IMR-90 (cell line): Measurements from ENCODE around the gene CDO1. TPM values are rescaled to one million over a fixed set of nuclear protein-coding genes. Genes with fewer than 3 reads are reported as not detected.
A peak's percentile ranks its signal among the peaks of the same experiment; 100 is the strongest.

Experiments used
- ATAC-seq: fragments of 200-7000 bp; cut with Tn5 transposase; 2 replicates; pipeline ENCODE4 v1.9.1; 2020; ENCODE audit warnings: low read depth, mild to moderate bottlenecking, moderate library complexity
- BruUV-seq: library from RNA; stranded (reverse); fragments of 400-500 nt; replicated peaks from 2 replicates; lab custom pipeline; 2021; lab: Mats Ljungman, UMichigan
- CTCF ChIA-PET: fragments of 300-600 bp; formaldehyde crosslinking; extraction: SDS; loops from one replicate; lab custom pipeline; 2021; ENCODE audit warnings: antibody characterized with exemption; lab: Yijun Ruan, JAX
- POLR2A ChIA-PET: fragments of 300-600 bp; sonication (Branson Sonifier 250); formaldehyde crosslinking; loops from one replicate; lab custom pipeline; 2022; ENCODE audit warnings: antibody characterized with exemption; ENCODE audit not compliant: unreplicated experiment; lab: Charles Lee
- DNase-seq: peaks from one replicate; pipeline ENCODE4 v3.0.0; 2013
- H2AFZ ChIP-seq: replicated peaks from 2 replicates; pipeline ENCODE3; 2013; ENCODE audit warnings: low read length, mild to moderate bottlenecking; ENCODE audit not compliant: poor library complexity
- H2AK5ac ChIP-seq: 2 replicates; pipeline ENCODE4 v1.6.1; 2013; ENCODE audit warnings: low read depth, low read length, inconsistent platforms
- H2AK9ac ChIP-seq: replicated peaks from 2 replicates; pipeline ENCODE3; 2013; ENCODE audit warnings: mild to moderate bottlenecking, low read depth, low read length, moderate library complexity; ENCODE audit not compliant: poor library complexity
- H2BK120ac ChIP-seq: 2 replicates; pipeline ENCODE4 v1.6.1; 2013; ENCODE audit warnings: low read depth, low read length, inconsistent platforms
- H2BK15ac ChIP-seq: 3 replicates; pipeline ENCODE4 v1.6.1; 2013; ENCODE audit warnings: low read depth, low read length, inconsistent platforms
- H2BK20ac ChIP-seq: 2 replicates; pipeline ENCODE4 v1.6.1; 2013; ENCODE audit warnings: low read depth, mild to moderate bottlenecking, inconsistent platforms, low read length, moderate library complexity
- H2BK5ac ChIP-seq: 2 replicates; pipeline ENCODE4 v1.6.1; 2013; ENCODE audit warnings: mild to moderate bottlenecking, low read depth, low read length, inconsistent platforms; ENCODE audit not compliant: poor library complexity, severe bottlenecking
- H3K14ac ChIP-seq: replicated peaks from 2 replicates; pipeline ENCODE4 v1.6.1; 2013; ENCODE audit warnings: low read depth, low read length, inconsistent platforms
- H3K18ac ChIP-seq: 2 replicates; pipeline ENCODE4 v1.6.1; 2013; ENCODE audit warnings: low read depth, low read length, control low read depth
- H3K23ac ChIP-seq: 2 replicates; pipeline ENCODE4 v1.6.1; 2013; ENCODE audit warnings: low read depth, low read length, inconsistent platforms
- H3K27ac ChIP-seq: 2 replicates; pipeline ENCODE4 v1.5.1; 2013; ENCODE audit warnings: mild to moderate bottlenecking, control low read depth, low read length; ENCODE audit not compliant: insufficient read depth
- H3K27me3 ChIP-seq: 2 replicates; pipeline ENCODE4 v1.6.1; 2013; ENCODE audit warnings: low read length; ENCODE audit not compliant: control insufficient read depth, insufficient read depth
- H3K36me3 ChIP-seq: 2 replicates; pipeline ENCODE4 v1.6.1; 2013; ENCODE audit warnings: low read length, mixed read lengths; ENCODE audit not compliant: control insufficient read depth, insufficient read depth
- H3K4ac ChIP-seq: 2 replicates; pipeline ENCODE4 v1.6.1; 2013; ENCODE audit warnings: low read depth, low read length, inconsistent platforms
- H3K4me1 ChIP-seq: 2 replicates; pipeline ENCODE4 v1.6.1; 2013; ENCODE audit warnings: low read length, mixed read lengths; ENCODE audit not compliant: control insufficient read depth, insufficient read depth
- H3K4me2 ChIP-seq: 2 replicates; pipeline ENCODE4 v1.6.1; 2013; ENCODE audit warnings: low read depth, mild to moderate bottlenecking, control low read depth, low read length, moderate library complexity
- H3K4me3 ChIP-seq: 2 replicates; pipeline ENCODE4 v1.5.1; 2013; ENCODE audit warnings: low read depth, mild to moderate bottlenecking, control low read depth, low read length, moderate library complexity; ENCODE audit not compliant: insufficient read depth
- H3K56ac ChIP-seq: 2 replicates; pipeline ENCODE4 v1.6.1; 2013; ENCODE audit warnings: low read length, inconsistent platforms; ENCODE audit not compliant: insufficient read depth; ENCODE audit errors: extremely low read depth
- H3K79me1 ChIP-seq, 2 experiments: 2 replicates each; pipeline ENCODE4 v1.6.1; 2013; ENCODE audit warnings: low read length in 2 of 2, inconsistent platforms in 1 of 2, low read depth in 1 of 2
- H3K9ac ChIP-seq: 2 replicates; pipeline ENCODE4 v1.6.1; 2013; ENCODE audit warnings: low read depth, low read length, control low read depth
- H3K9me1 ChIP-seq: 2 replicates; pipeline ENCODE4 v1.6.1; 2013; ENCODE audit warnings: low read length, inconsistent platforms; ENCODE audit not compliant: insufficient read depth
- H3K9me3 ChIP-seq: 2 replicates; pipeline ENCODE4 v1.6.1; 2013; ENCODE audit warnings: low read length; ENCODE audit not compliant: control insufficient read depth, insufficient read depth
- H4K20me1 ChIP-seq: 2 replicates; pipeline ENCODE4 v1.6.1; 2013; ENCODE audit warnings: low read length, inconsistent platforms; ENCODE audit not compliant: insufficient read depth
- H4K5ac ChIP-seq: 2 replicates; pipeline ENCODE4 v1.6.1; 2013; ENCODE audit warnings: mild to moderate bottlenecking, low read depth, low read length, control low read depth
- H4K8ac ChIP-seq, 2 experiments: 2 replicates each; pipeline ENCODE4 v1.6.1; 2013; ENCODE audit warnings: low read depth in 2 of 2, low read length in 2 of 2, control low read depth in 1 of 2, inconsistent platforms in 1 of 2
- H4K91ac ChIP-seq: 2 replicates; pipeline ENCODE4 v1.6.1; 2013; ENCODE audit warnings: low read depth, low read length, inconsistent platforms; ENCODE audit not compliant: insufficient read depth
- BHLHE40 ChIP-seq: fragments of 150-350 bp; IDR thresholded peaks from 2 replicates; pipeline ENCODE4 v1.6.1; 2016; ENCODE audit warnings: mild to moderate bottlenecking, low read depth, low read length
- CTCF ChIP-seq: conservative IDR thresholded peaks from 2 replicates; pipeline ENCODE4 v1.5.1; 2012; ENCODE audit warnings: mild to moderate bottlenecking, low read depth, low read length, improper control_type of control experiment
- FOS ChIP-seq: fragments of 150-350 bp; IDR thresholded peaks from 2 replicates; pipeline ENCODE4 v1.6.1; 2016; ENCODE audit warnings: low read depth, low read length
- MAFK ChIP-seq: IDR thresholded peaks from 2 replicates; pipeline ENCODE4 v1.6.1; 2012; ENCODE audit warnings: low read depth, low read length, improper control_type of control experiment
- MAZ ChIP-seq: IDR thresholded peaks from 2 replicates; pipeline ENCODE4 v1.6.1; 2012; ENCODE audit warnings: low read depth, mild to moderate bottlenecking, low read length, improper control_type of control experiment, moderate library complexity, borderline replicate concordance
- MXI1 ChIP-seq: IDR thresholded peaks from 2 replicates; pipeline ENCODE4 v1.6.1; 2012; ENCODE audit warnings: low read depth, mild to moderate bottlenecking, low read length, moderate library complexity, borderline replicate concordance
- POLR2A ChIP-seq: IDR thresholded peaks from 2 replicates; pipeline ENCODE4 v1.6.1; 2012; ENCODE audit warnings: mild to moderate bottlenecking, low read depth, low read length
- RAD21 ChIP-seq: IDR thresholded peaks from 2 replicates; pipeline ENCODE4 v1.6.1; 2012; ENCODE audit warnings: low read length, improper control_type of control experiment
- RFX5 ChIP-seq: IDR thresholded peaks from 2 replicates; pipeline ENCODE4 v1.8.0; 2012; ENCODE audit warnings: low read depth, mild to moderate bottlenecking, low read length, moderate library complexity
- SMC3 ChIP-seq: fragments of 150-350 bp; IDR thresholded peaks from 2 replicates; pipeline ENCODE4 v1.6.1; 2016; ENCODE audit warnings: low read depth, mild to moderate bottlenecking, antibody characterized with exemption, low read length, moderate library complexity
- USF2 ChIP-seq: fragments of 150-350 bp; IDR thresholded peaks from 2 replicates; pipeline ENCODE4 v1.6.1; 2017; ENCODE audit warnings: mild to moderate bottlenecking, antibody characterized with exemption, low read length, low read depth
- WGBS, 2 experiments: methylation state at CpG; one replicate each; pipeline versions ENCODE4 v1.1.5 to v1.1.7; 2013; ENCODE audit warnings: missing lambda C conversion rate in 2 of 2; ENCODE audit not compliant: insufficient read length in 1 of 2; ENCODE audit errors: extremely low coverage in 2 of 2; 5-methylcytosine and 5-hydroxymethylcytosine counted together
- dilution Hi-C: fragments of 300-500 bp; cut with HindIII; formaldehyde crosslinking; loops from one replicate; pipeline ENCODE4 v1.14.3; 2018; ENCODE audit warnings: low sequenced_read_pairs; ENCODE audit not compliant: unreplicated experiment
- in situ Hi-C: fragments of 300-500 bp; cut with MboI; formaldehyde crosslinking; loops from 3 replicates; pipeline ENCODE4 v1.14.3; 2019; ENCODE audit warnings: low sequenced_read_pairs, inconsistent platforms, mixed read lengths
- intact Hi-C: fragments of 100-400 bp; cut with micrococcal nuclease; formaldehyde crosslinking; loops from 2 replicates; pipeline ENCODE4 v1.10.0; 2022
- polyA plus RNA-seq, 3 experiments: library from polyadenylated mRNA; depleted of rRNA; stranded (reverse); fragments of >200 nt; gene quantifications; 2 replicates each; pipeline ENCODE4 v1.2.3, GENCODE V29; 2012; ENCODE audit warnings: low replicate concordance in 1 of 3
- total RNA-seq: library from RNA; depleted of rRNA; stranded (reverse); fragments of >200 nt; gene quantifications from 2 replicates; pipeline ENCODE4 v1.2.3, GENCODE V29; 2012

CDO1 gene
- total and polyA plus RNA-seq, 2 of the 4 experiments (the other 2 are of a cell fraction), result 4.8 to 8.6 TPM

- Histone ChIP-seq H3K9me1 (peaks cover 2% of the 10 kb centered on the region; the same call in 1 of the 2 replicates), H3K4ac (no peak overlapping the region), H2AK9ac (no peak overlapping the region), H3K36me3 (peaks cover 10% of the 10 kb centered on the region), H2AK5ac (no peak overlapping the region), H3K4me3 (no peak overlapping the region), H3K27ac (no peak overlapping the region), H3K79me1 (peaks cover 13 to 17% of the 10 kb centered on the region in 2 experiments), H3K56ac (no peak overlapping the region), H2BK5ac (no peak overlapping the region), H4K5ac (no peak overlapping the region), H2BK120ac (no peak overlapping the region), H3K27me3 (no peaks in the 10 kb centered on the region), H3K14ac (no peak overlapping the region), H2BK20ac (no peak overlapping the region), H4K20me1 (peaks cover 23% of the 10 kb centered on the region), H3K9me3 (no peaks in the 10 kb centered on the region), H4K91ac (no peak overlapping the region), H3K4me2 (peak overlapping the region; percentile 54), H2BK15ac (no peak overlapping the region), H4K8ac (no peak overlapping the region), H2AFZ (no peak overlapping the region), H3K23ac (no peak overlapping the region), H3K18ac (no peak overlapping the region), H3K4me1 (peaks cover 5% of the 10 kb centered on the region), H3K9ac (no peak overlapping the region)
- intact Hi-C loops (loop anchor here (1.0 to 10.0 kb wide), 3 partner anchors 205 to 527 kb away; partner anchors contain the start of gene FEM1C), in situ Hi-C loops (loop anchor here (5.0 to 25.0 kb wide), 2 partner anchors 212 to 552 kb away; partner anchors contain the start of genes CCDC112 and TMED7), dilution Hi-C loops (no loop called here)
- WGBS, 2 experiments, result no CpG with 5 or more reads among the region's 10 CpGs
- TF ChIP-seq SMC3 (peak; percentile 33; the same call in 1 of the 2 replicates), RFX5 (no peak), MXI1 (no peak), FOS (no peak), MAZ (no peak), CTCF (peak; percentile 56), USF2 (no peak), RAD21 (peak; percentile 46), BHLHE40 (no peak), POLR2A (no peak), MAFK (no peak)
- POLR2A ChIA-PET, result no interaction called here
- ATAC-seq, result no peak
- CTCF ChIA-PET, result interaction anchor here (0.7 to 2.1 kb wide), 2 partner anchors 204 to 335 kb away, joined by 3 to 5 read pairs; no protein-coding TSS in a partner anchor
- no TSS peak for BruUV-seq
- DNase-seq, result peak; percentile 53
These were observed 22.5 kb upstream of the CDO1 start for GRCh38 chr5:115838885-115839518.
